Measurements from ENCODE around the gene GPR35.

Gene GPR35

DNA sequence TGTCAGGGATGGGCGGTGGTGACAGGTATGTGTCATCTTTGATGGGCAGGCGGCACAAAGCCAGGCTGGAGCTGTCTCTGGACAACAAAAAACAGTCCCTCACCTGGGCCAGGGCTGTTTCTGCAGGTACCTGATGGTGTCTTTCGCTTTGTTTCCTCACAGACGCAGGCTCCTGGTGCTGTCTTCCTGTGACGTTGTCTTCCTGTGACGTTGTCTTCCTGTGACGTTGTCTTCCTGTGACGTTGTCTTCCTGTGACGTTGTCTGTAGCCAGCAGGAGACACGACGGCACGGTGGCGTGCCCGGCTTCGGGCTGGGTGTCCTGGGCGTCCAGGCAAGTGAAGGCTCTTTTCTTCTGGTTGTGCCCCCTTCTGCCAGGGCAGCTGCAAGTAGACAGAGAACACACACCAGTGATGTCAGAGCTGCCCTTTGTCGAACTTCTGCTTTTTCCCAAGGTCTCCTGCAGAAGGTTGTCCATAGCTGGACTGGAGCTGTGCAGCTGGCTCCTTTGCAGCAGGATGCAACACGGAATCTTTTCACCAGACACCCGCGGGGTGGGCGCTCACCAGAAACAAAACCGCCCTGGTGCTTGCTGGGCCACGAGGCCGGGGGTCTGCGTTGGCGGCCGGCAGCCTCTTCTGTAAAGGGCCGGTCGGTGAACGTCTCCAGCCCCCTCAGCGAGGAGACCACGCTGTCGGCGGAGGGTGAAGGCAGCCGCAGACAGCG lies 21.1 kb downstream of the GPR35 start:
- Histone ChIP-seq H3K27me3 (ENCODE audit: insufficient read depth, low read depth, severe bottlenecking) (no peaks in the 10 kb centered on the region), H3K27ac (no peak overlapping the region), H3K36me3 (no peaks in the 10 kb centered on the region), H3K9me3 (ENCODE audit: severe bottlenecking) (no peaks in the 10 kb centered on the region), H3K4me3 (ENCODE audit: low read depth, low read length) (no peak overlapping the region)
- TF ChIP-seq, protein P1, sequence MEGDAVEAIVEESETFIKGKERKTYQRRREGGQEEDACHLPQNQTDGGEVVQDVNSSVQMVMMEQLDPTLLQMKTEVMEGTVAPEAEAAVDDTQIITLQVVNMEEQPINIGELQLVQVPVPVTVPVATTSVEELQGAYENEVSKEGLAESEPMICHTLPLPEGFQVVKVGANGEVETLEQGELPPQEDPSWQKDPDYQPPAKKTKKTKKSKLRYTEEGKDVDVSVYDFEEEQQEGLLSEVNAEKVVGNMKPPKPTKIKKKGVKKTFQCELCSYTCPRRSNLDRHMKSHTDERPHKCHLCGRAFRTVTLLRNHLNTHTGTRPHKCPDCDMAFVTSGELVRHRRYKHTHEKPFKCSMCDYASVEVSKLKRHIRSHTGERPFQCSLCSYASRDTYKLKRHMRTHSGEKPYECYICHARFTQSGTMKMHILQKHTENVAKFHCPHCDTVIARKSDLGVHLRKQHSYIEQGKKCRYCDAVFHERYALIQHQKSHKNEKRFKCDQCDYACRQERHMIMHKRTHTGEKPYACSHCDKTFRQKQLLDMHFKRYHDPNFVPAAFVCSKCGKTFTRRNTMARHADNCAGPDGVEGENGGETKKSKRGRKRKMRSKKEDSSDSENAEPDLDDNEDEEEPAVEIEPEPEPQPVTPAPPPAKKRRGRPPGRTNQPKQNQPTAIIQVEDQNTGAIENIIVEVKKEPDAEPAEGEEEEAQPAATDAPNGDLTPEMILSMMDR (IDR thresholded peaks at IDR 0.05; ENCODE audit: low read depth, low read length): no peak
- no peak for DNase-seq

GRCh38 chr2:240646900-240647502 lies 21.7 kb downstream of the GPR35 start:
- no peaks in the 10 kb centered on the region for H3K36me3 ChIP-seq
- no peaks in the 10 kb centered on the region for H3K27me3 ChIP-seq (ENCODE audit: insufficient read depth, low read depth, severe bottlenecking)
- no peak for DNase-seq
- H3K4me3 ChIP-seq (ENCODE audit: low read depth, low read length): no peak overlapping the region
- TF ChIP-seq, protein P1 (IDR thresholded peaks at IDR 0.05; ENCODE audit: low read depth, low read length): no peak
- H3K9me3 ChIP-seq (ENCODE audit: severe bottlenecking): no peaks in the 10 kb centered on the region
- no peak overlapping the region for H3K27ac ChIP-seq

DNA sequence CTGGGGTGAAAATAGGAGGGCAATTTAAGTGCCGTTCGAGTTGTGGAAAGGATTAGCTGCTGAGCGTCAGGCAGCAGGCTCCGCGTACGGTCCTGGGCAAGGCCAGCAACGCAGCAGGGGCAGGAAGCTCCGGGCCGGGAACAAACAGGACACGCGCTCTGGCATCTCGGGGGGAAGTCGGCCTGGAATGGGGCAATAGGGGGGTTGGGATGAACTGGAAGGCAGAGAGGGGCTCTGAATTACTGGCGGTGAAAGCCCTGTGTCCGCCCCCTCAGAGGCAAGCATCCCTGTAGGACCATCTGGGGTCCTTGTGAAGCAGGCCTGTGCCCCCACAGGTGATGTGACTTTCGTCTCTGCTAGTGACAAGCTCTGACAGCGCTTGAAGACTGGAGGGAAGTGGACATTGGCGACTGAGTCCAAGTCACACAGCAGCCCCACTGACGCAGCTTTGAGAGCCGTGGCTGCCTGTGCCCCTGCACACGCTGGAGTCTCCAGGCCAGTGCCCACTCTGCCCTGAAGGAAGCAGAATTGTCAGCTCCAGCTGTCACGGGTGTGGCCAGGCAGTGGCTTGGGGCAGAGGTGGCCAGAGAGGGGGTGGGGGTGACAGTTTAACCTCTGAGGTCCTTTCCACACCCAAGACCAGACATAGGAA lies 22.3 kb downstream of the GPR35 start:
- Histone ChIP-seq H3K27me3 (ENCODE audit: insufficient read depth, low read depth, severe bottlenecking) (no peaks in the 10 kb centered on the region), H3K36me3 (no peaks in the 10 kb centered on the region), H3K27ac (no peak overlapping the region), H3K4me3 (ENCODE audit: low read depth, low read length) (no peak overlapping the region), H3K9me3 (ENCODE audit: severe bottlenecking) (no peaks in the 10 kb centered on the region)
- TF ChIP-seq, protein P1 (IDR thresholded peaks at IDR 0.05; ENCODE audit: low read depth, low read length): no peak
- no peak for DNase-seq

DNA sequence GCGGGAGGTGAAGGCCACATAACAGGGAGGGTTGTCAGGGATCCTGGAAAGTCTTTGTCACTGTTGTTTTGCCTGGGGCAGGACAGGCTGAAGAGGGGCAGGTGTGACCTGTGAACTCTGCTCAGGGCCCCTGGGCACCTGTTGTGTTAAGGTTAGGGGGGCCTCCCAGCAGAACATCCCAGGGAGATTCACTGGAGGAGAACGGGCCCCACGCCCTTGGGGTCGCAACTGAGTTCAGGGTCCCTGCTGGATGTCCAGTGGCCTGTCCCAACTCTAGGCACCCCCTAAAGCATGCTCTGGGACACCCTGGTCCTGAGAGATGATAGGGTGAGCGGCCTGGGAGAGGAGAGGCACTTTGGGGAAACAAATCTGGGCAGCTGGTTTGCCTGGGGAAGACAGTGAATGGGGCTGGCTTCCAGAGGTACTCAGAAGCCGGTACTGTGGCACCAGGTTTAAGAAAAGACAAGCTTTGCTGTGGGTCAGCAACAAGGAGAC lies 22.9 kb downstream of the GPR35 start:
- no peak overlapping the region for H3K27ac ChIP-seq
- DNase-seq: no peak
- no peaks in the 10 kb centered on the region for H3K36me3 ChIP-seq
- no peaks in the 10 kb centered on the region for H3K9me3 ChIP-seq (ENCODE audit: severe bottlenecking)
- no peak overlapping the region for H3K4me3 ChIP-seq (ENCODE audit: low read depth, low read length)
- TF ChIP-seq, protein P1 (IDR thresholded peaks at IDR 0.05; ENCODE audit: low read depth, low read length): no peak
- H3K27me3 ChIP-seq (ENCODE audit: insufficient read depth, low read depth, severe bottlenecking): no peaks in the 10 kb centered on the region

- H3K27ac ChIP-seq: no peak overlapping the region
- no peaks in the 10 kb centered on the region for H3K9me3 ChIP-seq (ENCODE audit: severe bottlenecking)
- TF ChIP-seq, protein P1 (IDR thresholded peaks at IDR 0.05; ENCODE audit: low read depth, low read length): no peak
- no peaks in the 10 kb centered on the region for H3K27me3 ChIP-seq (ENCODE audit: insufficient read depth, low read depth, severe bottlenecking)
- H3K4me3 ChIP-seq (ENCODE audit: low read depth, low read length): no peak overlapping the region
- no peaks in the 10 kb centered on the region for H3K36me3 ChIP-seq
- no peak for DNase-seq
These were observed 23.5 kb downstream of the GPR35 start for GRCh38 chr2:240648650-240649275.

Measured in WERI-Rb-1 (cell line).